Measurements from ENCODE around the gene SNX25. TPM values are rescaled to one million over a fixed set of nuclear protein-coding genes. Genes with fewer than 3 reads are reported as not detected.

Gene SNX25
- polyA plus RNA-seq, 1 donor (not counting 4 experiments of a cell fraction or from before 2014, with no cell fraction given): 5.0 TPM

DNA sequence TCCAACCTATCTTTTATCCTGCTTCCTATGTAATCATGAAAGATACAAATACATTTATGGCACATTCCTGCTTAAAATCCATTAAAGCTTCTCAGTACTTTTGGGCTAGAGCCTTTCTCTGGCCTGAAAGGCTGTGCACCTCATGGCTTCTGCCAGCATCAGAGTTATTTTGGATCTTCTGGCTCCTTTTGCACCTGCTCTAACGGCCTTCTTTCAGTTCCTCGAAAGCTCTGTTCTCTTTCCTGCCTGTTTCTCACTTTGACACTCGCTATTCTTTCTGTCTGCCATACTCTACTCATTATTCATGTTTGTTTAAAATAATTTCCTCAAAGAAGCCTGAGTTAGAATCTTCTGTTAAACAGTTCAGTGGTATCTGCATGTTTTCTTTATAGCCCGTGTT, 100.4 kb downstream of the SNX25 start:
- Histone ChIP-seq H3K9me1 (ENCODE audit: control insufficient read depth, extremely low read depth, insufficient read depth, low read length) (no peaks in the 10 kb centered on the region), H3K27ac (ENCODE audit: control insufficient read depth, insufficient read depth, low read length) (no peak overlapping the region), H4K20me1 (ENCODE audit: control insufficient read depth, extremely low read depth, insufficient read depth, low read length) (no peaks in the 10 kb centered on the region), H3K27me3 (ENCODE audit: control insufficient read depth, extremely low read depth, insufficient read depth, low read length) (no peaks in the 10 kb centered on the region), H3K9ac (ENCODE audit: control insufficient read depth, extremely low read depth, insufficient read depth, low read length) (no peak overlapping the region), H3K9me3 (ENCODE audit: control insufficient read depth, low read depth, low read length) (no peaks in the 10 kb centered on the region), H3K4me3 (ENCODE audit: control insufficient read depth in 2 of 3, extremely low read depth in 1 of 3, insufficient read depth in 2 of 3, low read depth in 1 of 3, low read length in 3 of 3) (no peak overlapping the region), H3K4me1 (ENCODE audit: control insufficient read depth, extremely low read depth, insufficient read depth, low read length) (peaks cover 29% of the 10 kb centered on the region), H2AFZ (ENCODE audit: control insufficient read depth, low read length) (no peak overlapping the region), H3K36me3 (ENCODE audit: control insufficient read depth in 2 of 2, extremely low read depth in 1 of 2, insufficient read depth in 2 of 2, low read length in 2 of 2) (peaks cover 3 to 7% of the 10 kb centered on the region in 2 experiments), H3K79me2 (ENCODE audit: control insufficient read depth, insufficient read depth, low read length) (no peaks in the 10 kb centered on the region), H3K4me2 (ENCODE audit: control insufficient read depth, extremely low read depth, insufficient read depth, low read depth, low read length) (no peak overlapping the region)
- DNase-seq (ENCODE audit: low read depth, low spot score) (no peak), FAIRE-seq (no peak)
- dilution Hi-C loops (cut with MboI; ENCODE audit: extremely low pct_ligation_motif_present, low sequenced_read_pairs): no loop called here
- TF ChIP-seq CTCF (optimal IDR thresholded peaks at IDR 0.05 in 1 of 3, IDR thresholded peaks at IDR 0.05 in 1 of 3, conservative IDR thresholded peaks at IDR 0.05 in 1 of 3; ENCODE audit: extremely low read depth in 1 of 3, insufficient read depth in 2 of 3, low read length in 3 of 3): no peak
- TF ChIP-seq EZH2 (IDR thresholded peaks at IDR 0.05; ENCODE audit: low read length): no peak

- Histone ChIP-seq H3K4me1 (ENCODE audit: control insufficient read depth, extremely low read depth, insufficient read depth, low read length) (peaks cover 14% of the 10 kb centered on the region), H3K4me2 (ENCODE audit: control insufficient read depth, extremely low read depth, insufficient read depth, low read depth, low read length) (no peak overlapping the region), H3K36me3 (ENCODE audit: control insufficient read depth in 2 of 2, extremely low read depth in 1 of 2, insufficient read depth in 2 of 2, low read length in 2 of 2) (peaks cover 3 to 7% of the 10 kb centered on the region in 2 experiments), H2AFZ (ENCODE audit: control insufficient read depth, low read length) (no peak overlapping the region), H3K27ac (ENCODE audit: control insufficient read depth, insufficient read depth, low read length) (no peak overlapping the region), H4K20me1 (ENCODE audit: control insufficient read depth, extremely low read depth, insufficient read depth, low read length) (no peaks in the 10 kb centered on the region), H3K4me3 (ENCODE audit: control insufficient read depth in 2 of 3, extremely low read depth in 1 of 3, insufficient read depth in 2 of 3, low read depth in 1 of 3, low read length in 3 of 3) (no peak overlapping the region), H3K9me1 (ENCODE audit: control insufficient read depth, extremely low read depth, insufficient read depth, low read length) (no peaks in the 10 kb centered on the region), H3K9ac (ENCODE audit: control insufficient read depth, extremely low read depth, insufficient read depth, low read length) (no peak overlapping the region), H3K27me3 (ENCODE audit: control insufficient read depth, extremely low read depth, insufficient read depth, low read length) (no peaks in the 10 kb centered on the region), H3K9me3 (ENCODE audit: control insufficient read depth, low read depth, low read length) (no peaks in the 10 kb centered on the region), H3K79me2 (ENCODE audit: control insufficient read depth, insufficient read depth, low read length) (no peaks in the 10 kb centered on the region)
- FAIRE-seq: no peak
- dilution Hi-C loops (cut with MboI; ENCODE audit: extremely low pct_ligation_motif_present, low sequenced_read_pairs): no loop called here
- TF ChIP-seq EZH2 (IDR thresholded peaks at IDR 0.05; ENCODE audit: low read length) (no peak), CTCF (optimal IDR thresholded peaks at IDR 0.05 in 1 of 3, IDR thresholded peaks at IDR 0.05 in 1 of 3, conservative IDR thresholded peaks at IDR 0.05 in 1 of 3; ENCODE audit: extremely low read depth in 1 of 3, insufficient read depth in 2 of 3, low read length in 3 of 3) (no peak)
- no peak for DNase-seq (ENCODE audit: low read depth, low spot score)
Measured at GRCh38 chr4:185311113-185311888, 101.9 kb downstream of the SNX25 start.
